HG03558 (cell line): Measurements from ENCODE around the gene VPS26C.

Source experiments
- ATAC-seq: cut with Tn5 transposase; IDR thresholded peaks from one replicate; pipeline ENCODE4 v1.9.1; 2021; ENCODE audit warnings: moderate number of reproducible peaks; ENCODE audit not compliant: unreplicated experiment; ENCODE audit errors: extremely low read depth

VPS26C gene

DNA sequence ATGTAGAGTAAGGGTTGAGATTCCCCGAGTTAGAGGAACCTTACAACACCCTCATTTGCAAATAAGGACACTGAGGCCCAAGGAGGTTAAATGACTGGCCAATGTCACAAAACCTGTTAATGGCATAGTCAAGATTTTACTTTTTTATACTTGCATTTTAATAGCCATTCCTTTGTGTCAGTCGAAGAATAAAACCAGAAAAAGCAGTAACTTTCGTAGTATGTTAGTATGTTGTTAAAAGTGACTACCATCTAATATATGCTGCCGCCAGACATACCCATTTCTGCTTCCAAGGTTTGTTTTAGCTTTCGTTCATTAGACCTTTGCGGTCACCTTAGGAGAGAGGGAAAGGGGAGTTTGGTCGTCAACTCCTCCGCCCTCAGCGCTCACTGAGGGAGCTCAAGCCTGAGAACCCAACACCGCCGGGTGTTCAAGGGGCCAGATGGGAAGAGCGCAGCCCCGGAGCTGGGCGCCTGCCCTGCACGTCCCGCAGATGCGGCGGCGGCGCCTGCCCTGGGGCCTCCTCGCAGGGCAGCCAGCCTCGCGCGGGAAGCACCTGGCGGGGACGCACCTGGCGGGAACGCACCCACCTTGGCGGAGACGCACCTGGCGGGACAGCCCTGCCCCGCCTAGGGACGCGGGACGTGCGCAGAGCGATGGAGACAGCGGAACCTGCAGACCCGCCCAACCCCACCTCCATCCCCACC lies 466 bp downstream of the VPS26C start:
- ATAC-seq = no peak

DNA sequence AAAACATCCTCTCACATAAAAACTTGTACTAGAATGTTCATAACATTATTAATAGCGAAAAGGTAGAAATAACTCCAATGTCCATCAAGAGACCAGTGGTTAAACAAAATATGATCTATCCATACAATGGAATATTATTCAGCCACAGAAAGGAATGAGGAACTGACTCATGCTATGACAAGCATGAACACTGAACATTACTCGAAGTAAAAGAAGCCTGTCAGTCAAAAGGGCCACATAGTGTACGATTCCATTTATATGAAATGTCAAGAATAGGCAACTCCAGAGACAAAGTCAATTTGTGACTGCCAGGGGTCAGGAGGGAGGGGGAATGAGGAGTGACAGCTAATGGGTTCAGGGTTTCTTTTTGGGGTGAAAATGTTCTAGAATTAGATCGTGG lies 2.3 kb downstream of the VPS26C start:
- ATAC-seq = no peak

DNA sequence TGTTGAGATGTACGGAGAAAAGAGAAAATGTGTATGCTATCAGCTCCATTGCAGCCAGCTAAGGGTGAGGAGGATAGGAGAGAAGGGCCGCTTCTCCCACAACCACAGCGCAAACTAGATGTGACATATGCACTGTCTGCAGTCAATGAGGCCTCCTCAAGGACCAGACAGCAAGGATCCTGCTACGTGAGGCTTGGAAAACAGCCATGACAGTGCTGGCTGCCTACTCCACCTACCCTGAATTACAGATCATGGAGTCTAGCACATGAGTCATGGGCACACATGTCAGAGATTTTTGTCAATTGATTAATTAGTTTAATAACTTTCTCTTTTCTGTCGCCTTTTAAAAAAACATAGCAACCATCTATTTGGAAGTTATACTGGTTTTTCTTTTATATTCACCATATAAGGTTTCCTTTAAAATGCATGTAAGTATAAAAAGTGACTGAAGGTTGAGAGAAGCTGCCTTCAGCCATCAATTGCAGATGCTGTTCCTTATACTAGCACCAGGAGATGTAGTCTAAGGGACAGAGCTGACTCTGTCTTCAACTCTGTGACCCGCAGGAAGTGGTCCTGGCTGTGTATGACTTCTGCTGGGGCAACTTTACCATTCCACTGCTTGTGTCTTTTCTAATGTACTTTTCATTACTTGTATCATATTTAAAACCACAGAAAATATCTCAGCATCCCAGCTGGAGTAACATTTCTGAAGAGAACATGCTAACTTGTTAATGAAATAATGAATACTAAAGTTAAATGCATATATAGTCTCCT lies 3.1 kb downstream of the VPS26C start:
- ATAC-seq = no peak

DNA sequence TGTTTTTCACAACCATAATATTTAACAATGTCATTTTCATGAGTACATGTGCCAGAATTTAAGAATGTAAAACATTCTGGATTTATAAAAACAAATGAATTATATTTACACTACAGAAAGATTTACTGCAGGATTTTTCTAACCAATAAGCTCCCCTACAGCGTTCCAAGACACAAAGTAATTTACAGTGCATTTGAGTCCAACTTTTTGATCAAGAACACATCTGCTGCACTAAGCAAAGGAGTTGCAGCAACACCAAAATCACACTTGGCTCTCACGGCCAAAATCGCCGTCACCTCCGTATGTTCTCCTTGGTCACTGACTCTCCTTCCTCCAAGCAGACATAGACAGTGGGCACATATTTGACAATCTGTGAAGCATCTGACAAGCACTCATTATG lies 7.7 kb downstream of the VPS26C start:
- no peak for ATAC-seq

DNA sequence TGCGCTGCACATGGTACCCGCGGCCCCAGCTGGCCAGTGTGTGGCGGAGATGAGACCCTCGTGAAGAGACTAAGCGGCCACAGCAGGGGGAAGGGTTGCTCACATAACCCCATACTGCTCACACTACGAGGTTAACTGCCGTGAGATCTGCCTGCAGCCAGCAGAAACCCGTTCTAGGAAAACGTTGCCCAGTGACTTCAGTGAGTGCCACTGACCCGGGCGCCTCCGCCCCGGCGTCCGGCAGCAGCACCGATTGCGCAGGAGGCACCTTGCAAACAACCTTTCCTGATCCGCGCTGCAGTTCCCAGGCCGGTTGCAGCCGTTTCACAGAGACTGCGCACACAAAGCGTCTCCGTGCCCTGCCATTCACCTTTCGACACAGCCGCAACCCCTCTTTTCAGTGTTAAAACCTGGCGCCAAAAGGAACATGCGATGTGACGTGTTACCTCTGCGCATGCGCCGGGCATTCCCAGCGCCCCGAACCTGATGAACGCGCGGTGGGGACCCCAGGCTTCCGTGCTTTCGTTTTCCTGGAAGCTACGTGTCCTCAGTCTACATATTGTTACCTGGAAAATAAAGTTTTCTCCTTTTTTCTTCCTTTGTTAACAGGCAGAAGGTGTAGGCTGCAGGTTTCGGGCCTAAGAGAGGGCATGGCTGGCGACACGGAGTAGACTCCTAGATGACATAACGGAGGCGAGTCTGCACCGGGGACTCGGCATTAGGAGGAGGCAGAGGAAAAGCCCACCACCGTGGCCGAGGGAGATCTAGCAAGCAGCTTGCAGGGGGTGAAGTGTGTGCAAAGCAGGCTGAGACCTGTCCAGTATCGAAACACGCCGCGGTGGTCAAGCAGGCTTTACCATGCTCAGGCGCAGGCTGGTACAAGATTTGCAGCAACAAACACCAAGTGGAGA lies 8.9 kb downstream of the VPS26C start:
- no peak for ATAC-seq

DNA sequence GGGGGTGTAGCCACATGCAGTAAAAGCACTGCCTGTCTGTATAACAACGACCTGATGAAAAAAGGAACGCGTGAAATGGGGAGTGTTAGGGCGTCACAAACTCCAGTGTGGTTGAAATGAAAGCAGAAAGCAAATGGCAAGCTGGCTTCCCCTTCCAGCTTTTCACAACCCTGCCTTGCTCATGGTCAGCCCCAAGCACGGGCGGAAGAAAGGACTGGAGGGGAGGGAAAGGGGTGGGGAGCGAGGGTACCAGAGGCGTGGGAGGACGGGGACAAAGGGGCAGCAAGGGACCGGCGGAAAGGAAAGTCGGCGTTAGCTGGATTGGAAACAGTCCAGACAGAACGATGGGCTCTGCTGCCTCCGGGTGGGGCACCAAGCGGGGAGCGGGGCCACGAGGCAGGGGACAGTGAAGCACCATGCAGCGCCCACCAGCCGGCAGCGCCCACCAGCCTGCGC lies 9.6 kb downstream of the VPS26C start:
- no peak for ATAC-seq

DNA sequence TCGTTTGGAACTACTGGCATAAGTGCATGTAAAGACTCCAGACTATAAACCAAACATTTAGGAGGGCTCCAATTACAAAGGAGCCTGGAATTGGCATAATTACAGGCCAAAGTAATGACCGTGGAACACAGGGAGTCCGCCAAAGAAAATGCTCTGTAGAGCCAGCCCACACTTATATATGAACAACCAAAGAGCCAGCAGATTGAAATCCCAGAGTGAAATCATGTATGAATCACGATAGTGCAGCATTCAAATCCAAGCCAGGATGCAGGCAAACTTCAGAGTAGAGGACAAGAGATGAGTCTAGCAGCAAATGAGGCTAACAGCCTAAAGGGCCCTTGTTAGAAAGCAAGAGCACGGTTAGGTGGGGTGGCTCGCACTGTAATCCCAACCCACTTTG lies 13.1 kb downstream of the VPS26C start:
- no peak for ATAC-seq

DNA sequence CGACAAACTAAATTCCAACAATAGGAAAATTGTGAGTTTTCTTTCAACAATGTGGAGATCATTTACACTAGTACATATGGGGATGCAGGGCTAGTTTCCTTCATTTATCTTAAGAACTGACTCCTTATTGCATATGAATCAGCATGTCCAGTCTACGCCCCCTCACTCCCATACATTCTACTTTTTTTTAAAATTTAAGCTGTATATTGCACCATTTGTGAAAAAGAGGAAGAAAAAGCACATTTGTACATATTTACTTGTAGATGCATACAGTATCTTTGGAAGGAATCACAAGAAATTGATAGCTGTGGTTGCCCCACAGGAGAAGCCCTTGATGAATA lies 15.9 kb downstream of the VPS26C start:
- ATAC-seq = no peak

DNA sequence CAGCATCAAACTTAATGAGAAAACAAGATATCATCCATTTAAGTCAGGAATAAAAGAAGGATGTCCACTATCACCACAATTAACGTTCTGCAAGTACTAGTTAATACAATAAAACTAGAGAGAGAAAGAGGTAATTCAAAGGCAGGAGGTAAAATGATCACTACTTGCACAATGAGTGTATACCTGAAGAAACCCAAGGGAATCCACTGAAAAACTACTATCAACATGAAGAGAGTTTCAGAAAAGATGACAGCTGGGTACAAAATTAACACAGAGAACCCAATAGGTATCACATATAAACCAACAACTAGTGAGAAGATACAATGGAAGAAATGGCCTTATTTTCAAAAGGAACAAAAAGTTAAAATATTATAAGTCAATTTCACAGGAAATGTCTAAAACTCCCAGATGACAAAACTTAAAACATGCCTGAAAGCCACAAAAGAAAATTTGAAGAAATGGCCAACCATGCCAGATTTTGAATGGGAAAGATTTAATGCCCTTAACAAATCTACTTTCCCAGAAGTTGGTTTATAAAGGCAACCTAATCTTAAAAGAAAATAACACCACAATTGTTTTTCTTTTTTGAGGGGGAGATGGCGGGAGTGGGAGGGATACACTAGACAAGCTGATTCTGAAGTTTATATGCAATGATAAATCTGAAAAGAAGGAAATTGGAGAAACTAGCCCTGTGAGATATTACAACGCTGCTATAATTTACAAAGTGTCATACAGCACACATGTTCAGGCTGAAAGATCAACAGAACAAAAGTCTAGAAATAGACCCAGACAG lies 17.8 kb downstream of the VPS26C start:
- no peak for ATAC-seq

DNA sequence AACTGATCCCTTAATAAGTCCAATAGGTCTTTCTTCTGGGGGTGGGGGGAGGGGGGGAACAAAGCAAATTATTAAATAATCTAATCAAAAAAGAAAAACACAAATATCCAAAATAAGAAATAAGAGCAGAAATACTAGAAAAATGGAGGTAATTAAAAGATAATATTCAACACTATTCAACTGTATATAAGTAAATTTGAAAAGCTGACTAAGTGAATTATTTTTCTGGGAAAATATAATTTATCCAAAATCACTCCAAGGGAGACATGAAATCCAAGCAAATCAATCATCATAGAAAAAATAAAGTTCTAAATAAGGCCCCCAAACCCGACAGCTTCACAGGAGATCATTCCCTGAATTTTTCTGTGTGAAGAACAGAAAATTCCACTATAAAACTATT lies 18.8 kb downstream of the VPS26C start:
- no peak for ATAC-seq

DNA sequence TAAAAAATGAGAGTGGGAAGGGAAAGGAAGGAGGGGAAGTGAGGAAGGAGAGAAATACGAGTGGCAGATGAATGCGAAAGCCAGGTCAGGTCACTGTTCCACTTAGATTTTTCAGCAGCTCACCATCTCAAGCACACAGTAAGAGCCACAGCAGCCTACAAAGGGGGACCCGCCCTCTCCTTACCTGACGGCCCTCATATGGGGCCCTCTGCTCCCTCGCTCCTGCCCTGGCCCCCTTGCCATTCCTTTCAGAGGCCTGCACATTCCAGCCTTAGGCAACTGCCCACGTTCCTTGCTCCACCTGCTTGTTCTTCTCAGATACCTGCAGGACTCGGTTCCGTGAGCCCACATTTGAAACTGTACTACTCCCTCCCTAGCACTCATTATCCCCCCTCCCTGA lies 22.0 kb downstream of the VPS26C start:
- no peak for ATAC-seq

DNA sequence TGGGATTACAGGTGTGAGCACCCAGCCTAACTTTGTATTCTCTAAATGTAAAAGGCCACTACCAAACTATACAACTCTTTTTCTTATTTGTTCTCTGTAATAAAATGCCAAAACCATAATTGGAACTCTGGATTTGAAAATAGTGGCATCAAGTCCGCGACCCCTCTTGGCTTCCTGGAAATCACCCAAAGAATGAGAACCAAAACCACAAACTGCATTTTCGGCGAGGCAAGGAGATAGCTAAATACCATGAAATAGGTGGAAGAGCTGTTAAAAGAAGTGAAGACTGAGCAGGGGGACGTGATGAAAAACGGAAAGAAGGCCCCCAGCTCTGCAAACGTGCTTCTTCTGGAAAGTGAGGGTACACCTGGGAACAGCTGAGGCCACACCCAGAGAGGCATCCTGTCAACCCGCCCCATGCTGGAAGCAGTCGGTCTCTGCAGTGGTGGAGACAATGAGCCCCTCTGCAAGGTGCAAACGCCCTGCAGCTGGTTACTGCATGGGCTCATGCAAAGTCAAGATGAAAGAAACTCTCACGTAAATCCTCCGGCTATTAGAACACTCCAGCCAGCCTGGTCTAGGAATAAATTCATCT lies 22.5 kb downstream of the VPS26C start:
- ATAC-seq = no peak

DNA sequence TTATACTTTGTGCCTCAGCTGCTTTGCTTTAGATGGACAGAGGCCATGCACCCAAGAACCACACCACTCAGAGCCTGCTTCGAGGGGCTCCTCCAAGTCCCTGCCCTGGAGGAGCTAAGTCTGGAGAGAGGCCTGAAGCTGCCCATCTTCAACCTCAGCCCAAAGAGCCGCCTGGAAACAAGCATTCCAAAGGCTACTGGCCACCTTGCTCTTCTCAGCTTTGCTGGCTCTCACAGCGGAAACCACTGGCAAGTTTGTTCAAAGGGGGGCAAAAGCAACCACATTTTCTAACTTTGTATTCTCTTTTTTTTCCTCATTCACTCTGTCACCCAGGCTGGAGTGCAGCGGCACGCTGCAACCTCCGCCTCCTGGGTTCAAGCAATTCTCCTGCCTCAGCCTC lies 23.2 kb downstream of the VPS26C start:
- ATAC-seq = no peak

DNA sequence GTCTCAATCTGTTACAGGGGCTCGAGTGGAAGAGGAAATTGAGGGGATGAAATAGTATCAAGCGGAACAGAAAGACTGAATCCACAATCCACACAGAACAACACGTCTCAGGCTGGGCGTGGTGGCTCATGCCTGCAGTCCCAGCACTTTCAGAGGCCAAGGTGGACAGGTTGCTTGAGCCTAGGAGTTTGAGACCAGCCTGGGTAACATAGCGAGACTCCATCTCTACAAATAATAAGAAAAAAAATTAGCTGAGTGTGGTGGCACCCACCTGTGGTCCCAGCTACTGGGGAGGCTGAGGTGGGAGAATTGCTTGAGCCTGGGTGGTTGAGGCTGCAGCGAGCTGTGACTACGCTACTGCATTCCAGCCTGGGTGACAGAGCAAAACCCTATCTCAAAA lies 25.7 kb downstream of the VPS26C start:
- no peak for ATAC-seq

DNA sequence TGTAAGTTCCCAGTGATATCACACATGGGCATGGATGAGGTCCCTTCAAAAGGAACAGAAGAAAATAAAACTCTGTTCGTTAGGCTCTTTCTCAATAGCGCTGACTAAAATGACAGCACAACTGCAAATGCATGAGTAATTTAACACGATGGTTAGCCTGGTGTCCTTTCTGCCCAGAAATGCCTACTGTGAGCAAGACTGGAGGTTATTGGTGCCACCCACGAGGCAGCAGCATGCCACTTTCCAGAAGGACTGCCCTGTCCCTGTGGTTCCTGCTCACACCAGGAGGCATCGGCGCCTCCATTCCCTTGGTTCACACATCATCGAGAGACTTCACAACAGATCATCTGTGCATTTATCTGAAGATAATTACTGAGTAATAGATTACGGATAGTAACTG lies 26.2 kb downstream of the VPS26C start:
- no peak for ATAC-seq

DNA sequence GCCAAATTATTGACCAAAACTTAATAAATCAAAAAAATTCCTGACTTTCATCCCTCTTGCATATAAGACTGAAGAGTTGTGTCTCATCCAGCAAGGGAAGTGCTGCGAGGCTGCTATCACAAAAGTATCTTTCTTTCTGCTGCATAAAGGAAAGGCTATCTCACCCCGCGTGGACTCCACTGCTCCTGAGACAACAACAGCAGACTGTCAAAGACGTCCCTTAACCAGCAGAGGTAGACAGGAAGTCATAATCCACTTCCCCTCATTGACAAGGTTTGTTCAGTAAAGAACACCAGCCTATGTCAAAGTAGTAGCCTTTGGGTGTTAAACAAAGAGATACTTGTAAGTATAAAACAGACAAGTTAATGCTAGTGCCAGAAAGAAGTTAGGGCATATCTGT lies 29.4 kb downstream of the VPS26C start:
- ATAC-seq = no peak

DNA sequence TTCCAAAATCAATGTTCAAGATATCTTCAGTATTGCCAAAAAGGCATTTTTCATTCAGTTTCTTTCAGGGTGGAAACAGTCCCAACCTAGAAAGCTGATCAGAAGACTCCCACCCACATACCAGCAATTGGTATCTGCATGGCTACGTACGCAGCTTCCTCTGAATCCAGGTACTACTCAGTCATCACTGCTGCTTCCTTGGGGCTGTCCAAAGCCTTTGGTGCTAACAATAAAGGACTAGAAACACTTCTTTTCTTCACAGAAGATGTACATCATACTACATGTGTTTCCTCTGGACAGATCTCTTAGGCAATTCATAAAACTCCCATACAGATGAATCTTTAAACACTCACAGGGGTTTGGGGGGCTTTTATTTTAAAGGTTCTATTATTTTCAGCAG lies 29.8 kb downstream of the VPS26C start:
- ATAC-seq = no peak

DNA sequence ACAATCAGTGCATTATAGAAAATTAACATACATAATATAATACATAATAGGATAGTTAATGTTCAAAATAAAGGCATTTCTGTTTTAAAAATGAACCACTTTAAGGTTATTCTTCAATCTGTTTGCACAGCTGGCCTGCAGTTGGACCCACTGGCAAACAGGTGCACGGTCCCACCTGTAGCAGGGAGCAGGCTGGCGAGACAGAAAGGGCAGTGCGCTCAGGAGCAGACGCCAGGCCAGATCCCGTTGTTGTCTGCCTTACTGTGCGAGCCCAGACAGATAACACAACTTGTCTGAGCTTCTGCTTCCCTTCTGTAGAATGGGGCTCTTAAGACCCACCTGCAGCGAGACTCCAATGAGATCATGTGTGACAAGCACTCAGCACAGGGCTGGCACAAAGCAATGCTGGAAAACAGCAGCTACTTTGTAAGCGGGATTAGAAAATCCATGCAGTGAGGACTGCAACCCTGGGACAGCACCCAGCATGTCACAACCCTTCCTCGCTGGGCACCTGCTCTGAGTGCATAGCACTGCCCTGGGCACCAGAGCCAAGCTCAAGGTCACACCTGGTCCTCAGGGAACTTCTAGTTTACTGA lies 33.5 kb downstream of the VPS26C start:
- ATAC-seq = no peak

DNA sequence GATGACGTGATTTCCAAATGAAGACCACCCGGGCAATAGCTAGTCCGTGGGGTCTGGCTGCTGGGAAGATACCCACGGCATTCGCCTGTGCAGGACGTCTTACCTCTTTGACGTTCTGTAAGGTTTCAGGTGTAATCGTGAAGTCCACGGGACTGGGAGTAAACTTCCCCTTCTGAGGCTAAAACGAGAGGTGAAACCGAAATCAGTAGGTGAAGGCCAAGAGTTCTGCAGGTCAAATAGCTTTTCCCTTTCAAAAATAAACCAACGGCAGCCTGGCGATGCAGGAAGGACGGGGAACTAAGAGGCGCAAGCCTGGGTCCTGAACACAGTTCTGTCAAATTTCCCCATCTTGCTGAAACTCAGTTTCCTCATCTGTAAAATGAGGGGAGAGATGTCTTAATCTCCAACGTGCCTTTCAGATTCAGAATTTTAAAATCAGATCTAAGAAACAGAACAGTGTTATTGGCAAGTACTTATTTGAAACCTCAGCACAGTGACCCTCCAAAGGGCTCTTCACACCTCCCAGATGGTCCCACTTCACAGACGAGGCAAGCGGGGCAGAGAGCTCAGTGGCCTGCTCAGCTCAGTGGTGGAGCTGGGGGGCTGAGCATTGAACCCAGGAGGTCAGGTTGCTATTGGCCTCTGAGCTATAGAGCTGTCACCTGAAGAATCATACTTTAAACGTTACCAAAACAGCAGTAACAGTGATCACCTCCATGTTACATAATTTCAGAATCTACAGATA lies 34.7 kb downstream of the VPS26C start:
- ATAC-seq = no peak
